ENCODE data around the gene GTF2E1.

GRCh38 chr3:120710369-120710768 lies 32.2 kb upstream of the GTF2E1 start:
- TF ChIP-seq, protein P1, sequence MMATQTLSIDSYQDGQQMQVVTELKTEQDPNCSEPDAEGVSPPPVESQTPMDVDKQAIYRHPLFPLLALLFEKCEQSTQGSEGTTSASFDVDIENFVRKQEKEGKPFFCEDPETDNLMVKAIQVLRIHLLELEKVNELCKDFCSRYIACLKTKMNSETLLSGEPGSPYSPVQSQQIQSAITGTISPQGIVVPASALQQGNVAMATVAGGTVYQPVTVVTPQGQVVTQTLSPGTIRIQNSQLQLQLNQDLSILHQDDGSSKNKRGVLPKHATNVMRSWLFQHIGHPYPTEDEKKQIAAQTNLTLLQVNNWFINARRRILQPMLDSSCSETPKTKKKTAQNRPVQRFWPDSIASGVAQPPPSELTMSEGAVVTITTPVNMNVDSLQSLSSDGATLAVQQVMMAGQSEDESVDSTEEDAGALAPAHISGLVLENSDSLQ (IDR thresholded peaks at IDR 0.05), result no peak
- no peak for TF ChIP-seq ARNT (IDR thresholded peaks at IDR 0.05)
- TF ChIP-seq ELF4 (IDR thresholded peaks at IDR 0.05), result no peak
- no peak for TF ChIP-seq HDGF (IDR thresholded peaks at IDR 0.05; ENCODE audit: borderline replicate concordance)
